K562 (cell line): Measurements from ENCODE around the gene SCN5A. TPM values are rescaled to one million over a fixed set of nuclear protein-coding genes. Genes with fewer than 3 reads are reported as not detected.
A peak's percentile ranks its signal among the peaks of the same experiment; 100 is the strongest.

Experiments used
- BMI1 ChIP-seq: fragments of 150-350 bp; IDR thresholded peaks from 2 replicates; pipeline ENCODE4 v1.6.1; 2014; ENCODE audit warnings: low read length
- BRCA1 ChIP-seq, 2 experiments: fragments of 450-650 bp in 1 of 2; sonication (generic) in 1 of 2; formaldehyde crosslinking in 1 of 2; IDR thresholded peaks; 2 replicates each; pipeline versions ENCODE4 v1.5.0 to v1.6.1; 2017 to 2020; ENCODE audit warnings: mild to moderate bottlenecking in 1 of 2, missing genetic modification reagents in 1 of 2
- CBX3 ChIP-seq, 2 experiments: IDR thresholded peaks; 1 replicate in 1 of 2; 2 replicates in 1 of 2; pipeline ENCODE4 v1.6.1; 2012; ENCODE audit warnings: inconsistent platforms in 2 of 2, low read length in 2 of 2, borderline replicate concordance in 1 of 2, control low read depth in 1 of 2
- DDX20 ChIP-seq: fragments of 450-650 bp; IDR thresholded peaks from 2 replicates; pipeline ENCODE4 v1.6.1; 2016; ENCODE audit warnings: missing genetic modification characterization, low read depth, mild to moderate bottlenecking, missing compliant biosample characterization, moderate library complexity
- ERF ChIP-seq: fragments of 450-650 bp; formaldehyde crosslinking; IDR thresholded peaks from 2 replicates; pipeline ENCODE4 v1.4.0; 2020; ENCODE audit warnings: mild to moderate bottlenecking, mixed read lengths
- HDGF ChIP-seq: fragments of 450-650 bp; IDR thresholded peaks from 2 replicates; pipeline ENCODE4 v1.6.1; 2016
- HNRNPLL ChIP-seq: fragments of 200-400 bp; formaldehyde crosslinking; IDR thresholded peaks from 2 replicates; pipeline ENCODE4 v1.6.1; 2017; ENCODE audit warnings: low read length, low read depth, mild to moderate bottlenecking; ENCODE audit not compliant: poor library complexity, severe bottlenecking
- HNRNPUL1 ChIP-seq: fragments of 200-400 bp; formaldehyde crosslinking; IDR thresholded peaks from 2 replicates; pipeline ENCODE4 v1.6.1; 2017; ENCODE audit warnings: low read length
- KDM5B ChIP-seq: fragments of 200-600 bp; sonication (generic); IDR thresholded peaks from 2 replicates; pipeline ENCODE4 v1.6.1; 2012; ENCODE audit warnings: low read depth, mild to moderate bottlenecking, moderate library complexity, low read length, control low read depth, inconsistent platforms; ENCODE audit not compliant: insufficient replicate concordance
- NCOR1 ChIP-seq: fragments of 450-650 bp; IDR thresholded peaks from 2 replicates; pipeline ENCODE4 v1.6.1; 2016; ENCODE audit warnings: mild to moderate bottlenecking, moderate library complexity
- PHB ChIP-seq: fragments of 250-450 bp; sonication (Bioruptor Pico); IDR thresholded peaks from 2 replicates; pipeline ENCODE4 v1.5.0; 2021
- PYGO2 ChIP-seq: fragments of 450-650 bp; IDR thresholded peaks from 2 replicates; pipeline ENCODE4 v1.6.1; 2016; ENCODE audit warnings: mild to moderate bottlenecking, missing genetic modification characterization, moderate library complexity, missing compliant biosample characterization
- RAD51 ChIP-seq: fragments of 450-650 bp; IDR thresholded peaks from 2 replicates; pipeline ENCODE4 v1.7.1; 2016; ENCODE audit warnings: low read depth, mild to moderate bottlenecking, borderline replicate concordance
- SRSF9 ChIP-seq: fragments of 200-400 bp; formaldehyde crosslinking; IDR thresholded peaks from 2 replicates; pipeline ENCODE4 v1.6.1; 2017; ENCODE audit warnings: low read depth, low read length, borderline replicate concordance
- TCF15 ChIP-seq: fragments of 250-450 bp; sonication (Bioruptor Pico); IDR thresholded peaks from 2 replicates; pipeline ENCODE4 v1.8.0; 2022; ENCODE audit warnings: moderate library complexity, mild to moderate bottlenecking, inconsistent platforms
- ZBTB17 ChIP-seq: fragments of 450-650 bp; formaldehyde crosslinking; IDR thresholded peaks from 2 replicates; pipeline ENCODE4 v1.4.0; 2020; ENCODE audit warnings: mild to moderate bottlenecking
- ZBTB26 ChIP-seq: fragments of 450-650 bp; formaldehyde crosslinking; IDR thresholded peaks from 2 replicates; pipeline ENCODE4 v1.4.0; 2022; ENCODE audit warnings: missing genetic modification characterization
- ZBTB49 ChIP-seq: sonication (generic); formaldehyde crosslinking; IDR thresholded peaks from 2 replicates; pipeline ENCODE4 v1.8.0; 2022; ENCODE audit warnings: missing genetic modification reagents, mild to moderate bottlenecking, borderline replicate concordance
- ZBTB9 ChIP-seq: fragments of 450-650 bp; formaldehyde crosslinking; IDR thresholded peaks from 2 replicates; pipeline ENCODE4 v1.4.0; 2020; ENCODE audit warnings: mild to moderate bottlenecking, moderate library complexity
- ZFPM2 ChIP-seq: fragments of 250-450 bp; sonication (Bioruptor Pico); IDR thresholded peaks from 2 replicates; pipeline ENCODE4 v1.5.1; 2022; ENCODE audit warnings: mild to moderate bottlenecking
- ZNF133 ChIP-seq: fragments of 250-450 bp; sonication (Bioruptor Pico); IDR thresholded peaks from 2 replicates; pipeline ENCODE4 v1.4.0; 2020; ENCODE audit warnings: mild to moderate bottlenecking
- ZNF780A ChIP-seq: fragments of 250-450 bp; sonication (Bioruptor Pico); IDR thresholded peaks from 2 replicates; pipeline ENCODE4 v1.5.0; 2021; ENCODE audit warnings: mild to moderate bottlenecking
- ZSCAN29 ChIP-seq: fragments of 450-650 bp; IDR thresholded peaks from 2 replicates; pipeline ENCODE4 v1.6.1; 2017
- ZSCAN32 ChIP-seq: fragments of 450-650 bp; formaldehyde crosslinking; IDR thresholded peaks from 2 replicates; pipeline ENCODE4 v1.4.0; 2020; ENCODE audit warnings: mild to moderate bottlenecking, moderate library complexity
- polyA plus RNA-seq, 8 experiments: library from polyadenylated mRNA; depleted of rRNA in 4 of 8; stranded (reverse) in 5 of 8; unstranded in 3 of 8; fragments of >200 nt; fragmentation: Nextera tagmentation in 2 of 8; fragmentation: Illumina TruSeq in 1 of 8; extraction: Ambion mirVana in 2 of 8; extraction: Trizol in 1 of 8; gene quantifications; 2 replicates each; pipeline versions ENCODE4 v1.2.1 to v1.2.3, GENCODE V29; 2011 to 2014; ENCODE audit warnings: inconsistent platforms in 1 of 8, missing spikeins in 1 of 8
- total RNA-seq, 7 experiments: library from RNA; depleted of rRNA in 6 of 7; stranded (reverse); fragments of >200 nt in 6 of 7; fragmentation: Illumina TruSeq in 2 of 7; extraction: Trizol in 2 of 7; gene quantifications; 2 replicates each; pipeline versions ENCODE4 v1.2.1 to v1.2.3, GENCODE V29; 2011 to 2021; ENCODE audit warnings: low replicate concordance in 1 of 7

SCN5A gene
- total and polyA plus RNA-seq, 9 of the 15 experiments (the other 6 are each of a cell fraction or from before 2014, with no cell fraction given) = 0.07 to 1.4 (median 0.21) TPM; not detected in 2

- TF ChIP-seq ZBTB26 (CRISPR knock-in tag) (no peak), KDM5B (no peak), BMI1 (no peak), ZNF133 (no peak), RAD51 (peak; percentile 30; the same call in 1 of the 2 replicates), NCOR1 (no peak), PHB (no peak), ZBTB9 (CRISPR knock-in tag) (no peak), ZSCAN32 (no peak), ZBTB49 (CRISPR knock-in tag) (no peak), BRCA1 (IDR thresholded peaks at IDR 0.05) (no peak), BRCA1 (CRISPR knock-in tag; IDR thresholded peaks at IDR 0.05) (0 out of 2 replicates have a peak, but pooled peaks have one; percentile 23), ZFPM2 (CRISPR knock-in tag) (no peak), HNRNPUL1 (no peak), ZNF780A (CRISPR knock-in tag) (no peak), ERF (CRISPR knock-in tag) (no peak), PYGO2 (tag) (no peak), SRSF9 (no peak), TCF15 (CRISPR knock-in tag) (no peak), DDX20 (no peak), HDGF (no peak), HNRNPLL (no peak), ZSCAN29 (no peak), CBX3 (IDR thresholded peaks at IDR 0.05; ENCODE audit: borderline replicate concordance in 1 of 2, low read length in 2 of 2) (peak in 1 of 2 experiments; percentile 97; a peak in 2 of 3 replicates), ZBTB17 (CRISPR knock-in tag) (no peak)
Measured at GRCh38 chr3:38651153-38651789, 1.8 kb upstream of the SCN5A start (continued).
